OCI-LY1 (cell line): ENCODE results near the gene PLEKHA8.

Source experiments
- H2AFZ ChIP-seq: fragments of 200-600 bp; sonication (generic), shearing (Covaris generic); 2 replicates; pipeline ENCODE4 v1.6.0; 2014; ENCODE audit warnings: antibody characterized with exemption, mild to moderate bottlenecking, low read length
- H3F3A ChIP-seq: fragments of 200-600 bp; sonication (generic), shearing (Covaris generic); 2 replicates; pipeline ENCODE4 v1.6.0; 2014; ENCODE audit warnings: mild to moderate bottlenecking, antibody characterized with exemption, low read length, moderate library complexity; ENCODE audit not compliant: insufficient read depth
- H3K27ac ChIP-seq: fragments of 200-600 bp; sonication (generic); 2 replicates; pipeline ENCODE4 v1.5.1; 2014; ENCODE audit warnings: low read length, mixed run types, mild to moderate bottlenecking, low read depth; ENCODE audit not compliant: poor library complexity, severe bottlenecking
- H3K27me3 ChIP-seq: fragments of 200-600 bp; sonication (generic); 2 replicates; pipeline ENCODE4 v1.6.0; 2014; ENCODE audit warnings: antibody characterized with exemption, mild to moderate bottlenecking, low read length, moderate library complexity; ENCODE audit not compliant: insufficient read depth
- H3K36me3 ChIP-seq: fragments of 200-600 bp; sonication (generic); 2 replicates; pipeline ENCODE4 v1.6.1; 2014; ENCODE audit warnings: mild to moderate bottlenecking, antibody characterized with exemption, low read length, moderate library complexity, mixed read lengths; ENCODE audit not compliant: insufficient read depth
- H3K4me1 ChIP-seq: fragments of 200-600 bp; sonication (generic); 2 replicates; pipeline ENCODE4 v1.5.1; 2014; ENCODE audit warnings: mild to moderate bottlenecking, low read length, moderate library complexity; ENCODE audit not compliant: insufficient read depth, severe bottlenecking
- H3K4me2 ChIP-seq: fragments of 200-600 bp; sonication (generic), shearing (Covaris generic); 2 replicates; pipeline ENCODE4 v1.6.1; 2014; ENCODE audit warnings: low read length
- H3K4me3 ChIP-seq: fragments of 200-600 bp; sonication (generic); 2 replicates; pipeline ENCODE4 v1.5.1; 2014; ENCODE audit warnings: low read length, low read depth, mild to moderate bottlenecking, mixed read lengths; ENCODE audit not compliant: poor library complexity, severe bottlenecking
- H3K79me2 ChIP-seq: fragments of 200-600 bp; shearing (Covaris generic); 2 replicates; pipeline ENCODE4 v1.6.1; 2016; ENCODE audit warnings: mixed run types, low read length, mixed read lengths; ENCODE audit not compliant: insufficient read depth
- H3K9ac ChIP-seq: fragments of 200-600 bp; sonication (generic), shearing (Covaris generic); 2 replicates; pipeline ENCODE4 v1.6.1; 2014; ENCODE audit warnings: mild to moderate bottlenecking, low read length, mixed read lengths
- H3K9me2 ChIP-seq: fragments of 200-600 bp; sonication (generic), shearing (Covaris generic); 2 replicates; pipeline ENCODE4 v1.6.1; 2014; ENCODE audit warnings: low read depth, mild to moderate bottlenecking, low read length, mixed read lengths
- H3K9me3 ChIP-seq: fragments of 200-600 bp; shearing (Covaris generic); 2 replicates; pipeline ENCODE4 v1.6.1; 2014; ENCODE audit warnings: low read length, mixed read lengths
- H4K20me1 ChIP-seq: fragments of 200-600 bp; sonication (generic), shearing (Covaris generic); 2 replicates; pipeline ENCODE4 v1.6.0; 2016; ENCODE audit warnings: mild to moderate bottlenecking, low read length; ENCODE audit not compliant: insufficient read depth
- CTCF ChIP-seq: fragments of 200-600 bp; sonication (generic), shearing (Covaris generic); IDR thresholded peaks from 2 replicates; pipeline ENCODE4 v1.5.1; 2017; ENCODE audit warnings: mild to moderate bottlenecking, antibody characterized with exemption, low read length, moderate library complexity, mixed read lengths
- EZH2 ChIP-seq: fragments of 200-600 bp; sonication (generic), shearing (Covaris generic); IDR thresholded peaks from 2 replicates; pipeline ENCODE4 v1.8.0; 2017; ENCODE audit warnings: borderline replicate concordance, mixed run types, mild to moderate bottlenecking, antibody characterized with exemption, low read length, moderate library complexity, mixed read lengths

PLEKHA8 gene

DNA sequence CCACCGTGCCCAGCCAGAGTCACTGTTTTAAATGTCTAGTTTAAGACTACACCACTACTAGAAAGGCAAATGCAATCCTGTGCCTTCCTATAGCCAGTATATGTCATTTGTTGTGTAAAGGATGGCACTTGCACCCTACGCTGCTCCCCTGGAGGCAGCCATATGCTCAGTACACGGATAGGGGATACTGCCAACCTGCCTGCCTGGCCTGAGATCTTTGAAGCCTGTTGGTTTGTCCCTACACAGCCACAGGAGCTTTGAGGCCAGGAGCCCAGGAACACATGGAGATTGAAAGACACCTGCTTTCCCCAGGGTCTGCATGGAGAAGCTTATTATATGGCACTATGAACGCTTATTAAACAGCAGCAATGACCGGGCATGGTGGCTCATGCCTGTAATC lies 36.3 kb upstream of the PLEKHA8 start:
- peaks cover 11% of the 10 kb centered on the region for H3K9me3 ChIP-seq
- H3F3A ChIP-seq: no peaks in the 10 kb centered on the region
- H2AFZ ChIP-seq: no peak overlapping the region
- no peaks in the 10 kb centered on the region; the same call in 1 of the 2 replicates for H3K36me3 ChIP-seq
- H3K4me3 ChIP-seq: no peak overlapping the region
- TF ChIP-seq CTCF (no peak), EZH2 (no peak)
- H4K20me1 ChIP-seq: no peaks in the 10 kb centered on the region
- H3K27ac ChIP-seq: no peak overlapping the region
- peaks cover 26% of the 10 kb centered on the region for H3K4me1 ChIP-seq
- peaks cover 6% of the 10 kb centered on the region; the same call in 1 of the 2 replicates for H3K79me2 ChIP-seq
- no peak overlapping the region for H3K9ac ChIP-seq
- no peaks in the 10 kb centered on the region for H3K9me2 ChIP-seq
- H3K27me3 ChIP-seq: no peaks in the 10 kb centered on the region; the same call in 1 of the 2 replicates
- no peak overlapping the region for H3K4me2 ChIP-seq

DNA sequence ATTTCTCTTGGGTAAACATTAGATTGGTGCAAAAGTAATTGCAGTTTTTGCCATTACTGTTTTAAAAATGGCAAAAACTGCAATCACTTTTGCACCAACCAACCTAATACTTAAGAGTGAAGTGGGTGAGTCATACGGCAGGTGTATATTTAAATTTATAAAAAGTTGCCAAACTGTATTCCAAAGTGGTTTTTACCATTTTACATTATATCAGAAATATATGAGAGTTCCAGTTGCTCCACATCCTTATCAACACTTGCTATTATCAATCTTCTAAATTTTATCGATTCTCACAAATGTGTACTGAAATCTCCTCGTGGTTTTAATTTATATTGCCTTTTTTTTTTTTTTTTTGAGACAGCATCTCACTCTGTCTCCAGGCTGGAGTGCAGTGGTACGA lies 35.1 kb upstream of the PLEKHA8 start:
- Histone ChIP-seq H4K20me1 (no peaks in the 10 kb centered on the region), H3K9me2 (no peaks in the 10 kb centered on the region), H3K27ac (no peak overlapping the region), H3F3A (no peaks in the 10 kb centered on the region), H3K36me3 (no peaks in the 10 kb centered on the region; the same call in 1 of the 2 replicates), H2AFZ (no peak overlapping the region), H3K4me1 (peaks cover 14% of the 10 kb centered on the region), H3K9me3 (peaks cover 12% of the 10 kb centered on the region), H3K4me3 (no peak overlapping the region), H3K79me2 (no peaks in the 10 kb centered on the region), H3K9ac (no peak overlapping the region), H3K4me2 (no peak overlapping the region), H3K27me3 (no peaks in the 10 kb centered on the region; the same call in 1 of the 2 replicates)
- TF ChIP-seq EZH2 (no peak), CTCF (no peak)

DNA sequence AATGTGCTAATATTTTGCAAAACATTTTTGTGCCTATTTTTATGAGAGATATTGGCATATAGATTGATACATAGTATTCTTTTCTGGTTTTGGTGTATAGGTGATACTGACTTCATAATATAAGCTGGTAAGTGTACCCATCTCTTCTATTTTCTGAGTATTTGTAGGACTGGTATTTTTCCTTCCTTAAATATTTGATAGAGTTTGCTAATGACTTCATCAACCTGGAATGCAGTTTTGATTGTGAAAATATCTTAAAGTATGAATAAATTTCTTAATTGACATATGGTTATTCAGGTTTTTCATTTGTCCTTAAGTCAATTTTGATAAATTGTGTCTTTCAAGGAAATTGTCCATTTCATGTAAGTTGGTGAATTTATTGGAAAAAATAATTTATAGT lies 32.6 kb upstream of the PLEKHA8 start:
- Histone ChIP-seq H3K9me2 (no peaks in the 10 kb centered on the region), H3K9me3 (peaks cover 12% of the 10 kb centered on the region), H4K20me1 (no peaks in the 10 kb centered on the region), H3K27me3 (no peaks in the 10 kb centered on the region; the same call in 1 of the 2 replicates), H3K4me2 (no peak overlapping the region), H3K4me3 (no peak overlapping the region), H3F3A (no peaks in the 10 kb centered on the region), H3K79me2 (no peaks in the 10 kb centered on the region), H3K9ac (no peak overlapping the region), H3K27ac (no peak overlapping the region), H3K4me1 (peaks cover 2% of the 10 kb centered on the region), H2AFZ (no peak overlapping the region), H3K36me3 (no peaks in the 10 kb centered on the region; the same call in 1 of the 2 replicates)
- TF ChIP-seq CTCF (no peak), EZH2 (no peak)
